Measurements from ENCODE around the gene NELL1. TPM values are rescaled to one million over a fixed set of nuclear protein-coding genes. Genes with fewer than 3 reads are reported as not detected.

Gene NELL1
- total and polyA plus RNA-seq, 10 donors = 0.20 TPM; not detected in 9

DNA sequence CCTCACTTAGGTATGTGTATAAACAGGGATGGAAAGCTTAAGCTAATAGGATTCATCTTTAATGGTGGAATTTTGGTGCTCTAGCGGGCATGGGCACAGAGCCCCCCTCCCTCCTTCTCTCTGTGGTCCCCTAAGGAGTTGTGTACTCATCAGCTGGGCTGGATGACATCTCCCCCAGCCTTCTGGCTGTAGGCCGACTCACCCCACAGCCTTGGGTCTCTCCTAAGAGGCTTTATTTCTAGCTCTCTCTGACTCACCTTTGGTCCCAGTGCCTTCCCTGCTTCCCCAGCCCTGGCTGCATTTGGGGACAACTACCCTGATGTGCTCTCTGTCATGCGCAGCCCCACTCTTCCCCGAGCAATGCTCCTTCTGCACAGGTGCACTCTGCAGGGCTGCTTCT is 43.1 kb upstream of the NELL1 start:
- H3K4me3 ChIP-seq = no peak overlapping the region
- TF ChIP-seq CTCF (IDR thresholded peaks at IDR 0.05 in 8 of 11, conservative IDR thresholded peaks at IDR 0.05 in 3 of 11) (no peak), POLR2AphosphoS5 (IDR thresholded peaks at IDR 0.05) (no peak), POLR2A (IDR thresholded peaks at IDR 0.05) (no peak)
- peaks cover 0 to 9% (median 0%) of the 10 kb centered on the region in 8 donors for H3K9me3 ChIP-seq
- peaks cover 0 to 10% (median 0%) of the 10 kb centered on the region in 7 donors for H3K27me3 ChIP-seq (replicated peaks in 1 of 7)
- intact Hi-C loops (cut with DNase I; ENCODE audit: low total_unique reads) = no loop called here
- H3K4me1 ChIP-seq = no peaks in the 10 kb centered on the region
- H3K27ac ChIP-seq = no peak overlapping the region
- DNase-seq = no peak
- 59 to 87% (median 72%) methylated on average over 4 of the region's 4 CpGs for WGBS, 5 donors
- H3K36me3 ChIP-seq = no peaks in the 10 kb centered on the region

DNA sequence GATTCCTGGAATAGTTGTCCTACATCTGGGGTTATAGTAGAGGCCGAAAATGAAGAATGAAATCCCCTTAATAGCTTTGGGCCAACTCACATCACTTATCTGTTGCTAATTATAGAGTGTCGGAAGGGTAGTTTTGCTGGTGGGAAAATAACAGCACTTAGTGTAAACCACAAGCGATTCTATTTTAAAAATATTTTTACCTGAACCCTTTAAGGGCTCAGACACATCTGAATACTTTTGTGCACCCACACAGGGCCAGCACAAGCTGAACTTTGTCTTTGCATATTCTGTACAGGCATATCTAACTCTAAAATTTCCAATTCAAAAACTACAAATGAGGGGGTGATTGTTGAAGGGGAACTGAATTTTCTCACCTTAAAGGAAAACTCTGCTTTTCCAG is 42.4 kb upstream of the NELL1 start:
- TF ChIP-seq POLR2A (IDR thresholded peaks at IDR 0.05) (no peak), CTCF (IDR thresholded peaks at IDR 0.05 in 8 of 11, conservative IDR thresholded peaks at IDR 0.05 in 3 of 11) (no peak), POLR2AphosphoS5 (IDR thresholded peaks at IDR 0.05) (no peak)
- Histone ChIP-seq H3K4me1 (no peaks in the 10 kb centered on the region), H3K27ac (no peak overlapping the region), H3K4me3 (no peak overlapping the region), H3K36me3 (no peaks in the 10 kb centered on the region), H3K27me3 (replicated peaks in 1 of 7) (peaks cover 0 to 10% (median 0%) of the 10 kb centered on the region in 7 donors), H3K9me3 (peaks cover 0 to 9% (median 0%) of the 10 kb centered on the region in 8 donors)
- no peak for DNase-seq
- intact Hi-C loops (cut with DNase I; ENCODE audit: low total_unique reads) = no loop called here
- WGBS, 5 donors = 66 to 78% (median 75%) methylated on average over 3 of the region's 3 CpGs

DNA sequence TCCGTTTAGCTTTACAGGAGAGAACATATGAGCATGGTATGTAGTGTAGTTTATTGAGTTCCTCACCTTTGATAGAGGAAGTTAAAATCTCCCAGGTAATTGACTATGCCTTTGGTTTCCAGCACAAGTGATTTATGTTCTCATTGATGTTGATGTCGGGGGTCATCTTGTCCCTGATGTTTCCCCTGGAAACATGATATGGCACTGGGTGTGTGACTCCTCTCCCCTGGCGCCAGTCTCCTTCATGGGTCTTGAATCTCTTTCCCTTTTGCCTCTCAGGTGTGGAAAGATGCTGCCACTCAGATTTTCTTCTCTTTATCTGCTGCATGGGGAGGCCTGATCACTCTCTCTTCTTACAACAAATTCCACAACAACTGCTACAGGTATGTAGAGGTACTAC is 41.7 kb upstream of the NELL1 start:
- 28 to 82% (median 56%) methylated on average over 3 of the region's 3 CpGs for WGBS, 5 donors
- no peak overlapping the region for H3K4me3 ChIP-seq
- H3K9me3 ChIP-seq = peaks cover 0 to 9% (median 0%) of the 10 kb centered on the region in 8 donors
- no peak for DNase-seq
- no peaks in the 10 kb centered on the region for H3K36me3 ChIP-seq
- peaks cover 0 to 10% (median 0%) of the 10 kb centered on the region in 7 donors for H3K27me3 ChIP-seq (replicated peaks in 1 of 7)
- no peaks in the 10 kb centered on the region for H3K4me1 ChIP-seq
- TF ChIP-seq POLR2AphosphoS5 (IDR thresholded peaks at IDR 0.05) (no peak), POLR2A (IDR thresholded peaks at IDR 0.05) (no peak), CTCF (IDR thresholded peaks at IDR 0.05 in 8 of 11, conservative IDR thresholded peaks at IDR 0.05 in 3 of 11) (no peak)
- H3K27ac ChIP-seq = no peak overlapping the region
- intact Hi-C loops (cut with DNase I; ENCODE audit: low total_unique reads) = no loop called here

GRCh38 chr11:20631519-20632168 is 37.7 kb upstream of the NELL1 start:
- Histone ChIP-seq H3K36me3 (no peaks in the 10 kb centered on the region), H3K9me3 (peaks cover 0 to 9% (median 0%) of the 10 kb centered on the region in 8 donors), H3K27me3 (replicated peaks in 1 of 7) (peaks cover 0 to 4% (median 0%) of the 10 kb centered on the region in 7 donors), H3K4me3 (no peak overlapping the region), H3K27ac (no peak overlapping the region), H3K4me1 (no peaks in the 10 kb centered on the region)
- 66 to 84% (median 74%) methylated on average over 5 of the region's 5 CpGs for WGBS, 5 donors
- TF ChIP-seq CTCF (IDR thresholded peaks at IDR 0.05 in 8 of 11, conservative IDR thresholded peaks at IDR 0.05 in 3 of 11) = no peak
- TF ChIP-seq POLR2AphosphoS5 (IDR thresholded peaks at IDR 0.05) = no peak
- no peak for TF ChIP-seq POLR2A (IDR thresholded peaks at IDR 0.05)
- intact Hi-C loops (cut with DNase I; ENCODE audit: low total_unique reads) = no loop called here
- DNase-seq = no peak

Measured in spleen (tissue), 11 donors.